ENCODE results near the gene DEFB123.

- TF ChIP-seq EZH2 (IDR thresholded peaks at IDR 0.05; ENCODE audit: low read depth): no peak
- no peak for TF ChIP-seq CTCF (conservative IDR thresholded peaks at IDR 0.05)
Measured at GRCh38 chr20:31403886-31404285, 36.5 kb upstream of the DEFB123 start.
